GM23338 (cell line): ENCODE data around the gene TPM1. TPM values are rescaled to one million over a fixed set of nuclear protein-coding genes. Genes with fewer than 3 reads are reported as not detected.

Experiments used
- CTCF ChIP-seq, 2 experiments: fragments of 200-600 bp in 1 of 2; sonication (generic) in 1 of 2; conservative IDR thresholded peaks; 2 replicates each; pipeline versions ENCODE4 v1.5.1 to v1.6.1; 2016 to 2017; ENCODE audit warnings: antibody characterized with exemption in 2 of 2, low read depth in 2 of 2, mild to moderate bottlenecking in 2 of 2, moderate library complexity in 1 of 2
- EZH2 ChIP-seq: fragments of 200-600 bp; sonication (generic); IDR thresholded peaks from one replicate; pipeline ENCODE4 v1.8.0; 2017; ENCODE audit warnings: antibody characterized with exemption, mild to moderate bottlenecking, low read depth; ENCODE audit not compliant: unreplicated experiment
- EZH2phosphoT487 ChIP-seq: fragments of 200-600 bp; sonication (generic); IDR thresholded peaks from one replicate; pipeline ENCODE4 v1.8.1; 2018; ENCODE audit warnings: antibody characterized with exemption; ENCODE audit not compliant: unreplicated experiment
- JUNB ChIP-seq: IDR thresholded peaks from one replicate; pipeline ENCODE4 v1.6.1; 2016; ENCODE audit warnings: antibody characterized with exemption; ENCODE audit not compliant: unreplicated experiment
- NANOG ChIP-seq: IDR thresholded peaks from 2 replicates; pipeline ENCODE4 v1.6.1; 2016; ENCODE audit warnings: antibody characterized with exemption, borderline replicate concordance
- POLR2AphosphoS5 ChIP-seq: IDR thresholded peaks from 2 replicates; pipeline ENCODE4 v1.6.1; 2016; ENCODE audit warnings: antibody characterized with exemption, low read depth
- REST ChIP-seq: IDR thresholded peaks from one replicate; pipeline ENCODE4 v1.6.1; 2018; ENCODE audit warnings: antibody characterized with exemption; ENCODE audit not compliant: unreplicated experiment
- ZNF114 ChIP-seq: fragments of 250-450 bp; sonication (Bioruptor Pico); IDR thresholded peaks from 2 replicates; pipeline ENCODE4 v1.5.0; 2020; ENCODE audit warnings: mild to moderate bottlenecking, moderate library complexity
- ZNF331 ChIP-seq: fragments of 250-450 bp; sonication (Bioruptor Pico); IDR thresholded peaks from 2 replicates; pipeline ENCODE4 v1.5.0; 2020; ENCODE audit warnings: low read depth, mild to moderate bottlenecking, moderate library complexity
- ZNF462 ChIP-seq: fragments of 250-450 bp; sonication (Bioruptor Pico); IDR thresholded peaks from 2 replicates; pipeline ENCODE4 v1.5.0; 2020; ENCODE audit warnings: mild to moderate bottlenecking, moderate library complexity
- polyA plus RNA-seq: library from polyadenylated mRNA; unstranded; fragments of >200 nt; fragmentation: Nextera tagmentation; extraction: Ambion mirVana; gene quantifications from 2 replicates; pipeline ENCODE4 v1.2.1, GENCODE V29; 2016
- total RNA-seq: library from RNA; depleted of rRNA; stranded (reverse); fragments of >200 nt; shearing (Covaris generic); gene quantifications from 2 replicates; pipeline ENCODE4 v1.2.3, GENCODE V29; 2014

TPM1 gene
- total and polyA plus RNA-seq, 2 experiments from 2014 or later = 449 to 913 TPM

- TF ChIP-seq ZNF462 (CRISPR knock-in tag) (no peak), ZNF331 (no peak), EZH2phosphoT487 (no peak), ZNF114 (CRISPR knock-in tag) (no peak), CTCF (conservative IDR thresholded peaks at IDR 0.05; ENCODE audit: low read depth in 2 of 2) (no peak), REST (no peak), NANOG (no peak), EZH2 (no peak), JUNB (no peak), POLR2AphosphoS5 (no peak)
Measured at GRCh38 chr15:63037976-63038720, 4.4 kb upstream of the TPM1 start (continued).
